GM19452 (cell line): ENCODE data around the gene RANBP17.
"Not testable (repeated sequence)": the region's sequence is repeated elsewhere in the genome, so short reads cannot be mapped to it uniquely, and the experiment has no call there.

Experiments
- ATAC-seq: cut with Tn5 transposase; IDR thresholded peaks from one replicate; pipeline ENCODE4 v1.9.1; 2021; ENCODE audit not compliant: unreplicated experiment

The RANBP17 gene

GRCh38 chr5:171283753-171284152 lies 421.9 kb downstream of the RANBP17 start:
- no peak for ATAC-seq

- no peak for ATAC-seq
These were observed 423.6 kb downstream of the RANBP17 start for GRCh38 chr5:171285465-171285864.

GRCh38 chr5:171288066-171288465 lies 426.2 kb downstream of the RANBP17 start:
- no peak for ATAC-seq

GRCh38 chr5:171291371-171291770 lies 429.6 kb downstream of the RANBP17 start:
- ATAC-seq: no peak

- ATAC-seq: no peak
These were observed 433.5 kb downstream of the RANBP17 start for GRCh38 chr5:171295299-171295698.

- no peak for ATAC-seq
These were observed 434.0 kb downstream of the RANBP17 start for GRCh38 chr5:171295801-171296200.

- not testable (repeated sequence) for ATAC-seq
These were observed 436.1 kb downstream of the RANBP17 start for GRCh38 chr5:171297941-171298340.

GRCh38 chr5:171299228-171299627 lies 437.4 kb downstream of the RANBP17 start:
- no peak for ATAC-seq

- ATAC-seq: no peak
These were observed 438.0 kb downstream of the RANBP17 start for GRCh38 chr5:171299851-171300250.

- no peak for ATAC-seq
These were observed 438.5 kb downstream of the RANBP17 start for GRCh38 chr5:171300358-171300757.

GRCh38 chr5:171306166-171306565 lies 444.3 kb downstream of the RANBP17 start:
- no peak for ATAC-seq

- ATAC-seq: no peak
These were observed 445.2 kb downstream of the RANBP17 start for GRCh38 chr5:171306781-171307591.

GRCh38 chr5:171307789-171308452 lies 446.1 kb downstream of the RANBP17 start:
- no peak for ATAC-seq

GRCh38 chr5:171308453-171309275 lies 446.8 kb downstream of the RANBP17 start, which contains the start of gene TLX3:
TSS of gene TLX3 (plus strand) at chr5:171309248. CDS start at chr5:171309366, 118 bp downstream.
- ATAC-seq: no peak

- ATAC-seq: no peak
These were observed 447.7 kb downstream of the RANBP17 start for GRCh38 chr5:171309276-171310211.

GRCh38 chr5:171310212-171310818 lies 448.5 kb downstream of the RANBP17 start:
- no peak for ATAC-seq

GRCh38 chr5:171310819-171311321 lies 449.1 kb downstream of the RANBP17 start:
- no peak for ATAC-seq

GRCh38 chr5:171311322-171312077 lies 449.7 kb downstream of the RANBP17 start:
- no peak for ATAC-seq
